Measurements from ENCODE around the gene ACE.

The ACE gene

GRCh38 chr17:63436523-63437110, 40.2 kb upstream of the ACE start:
- no peak overlapping the region for H3K4me3 ChIP-seq
- H3K27ac ChIP-seq = no peak overlapping the region
- H3K4me2 ChIP-seq = peak overlapping the region; percentile 82
- H3K27me3 ChIP-seq = no peaks in the 10 kb centered on the region
- no peaks in the 10 kb centered on the region for H3K36me3 ChIP-seq
- H3K9ac ChIP-seq = no peak overlapping the region
- no peaks in the 10 kb centered on the region for H4K20me1 ChIP-seq
- no peaks in the 10 kb centered on the region for H3K9me3 ChIP-seq
- H3K4me1 ChIP-seq = peaks cover 68% of the 10 kb centered on the region
- TF ChIP-seq Cebpa-rat (IDR thresholded peaks at IDR 0.05) = no peak

DNA sequence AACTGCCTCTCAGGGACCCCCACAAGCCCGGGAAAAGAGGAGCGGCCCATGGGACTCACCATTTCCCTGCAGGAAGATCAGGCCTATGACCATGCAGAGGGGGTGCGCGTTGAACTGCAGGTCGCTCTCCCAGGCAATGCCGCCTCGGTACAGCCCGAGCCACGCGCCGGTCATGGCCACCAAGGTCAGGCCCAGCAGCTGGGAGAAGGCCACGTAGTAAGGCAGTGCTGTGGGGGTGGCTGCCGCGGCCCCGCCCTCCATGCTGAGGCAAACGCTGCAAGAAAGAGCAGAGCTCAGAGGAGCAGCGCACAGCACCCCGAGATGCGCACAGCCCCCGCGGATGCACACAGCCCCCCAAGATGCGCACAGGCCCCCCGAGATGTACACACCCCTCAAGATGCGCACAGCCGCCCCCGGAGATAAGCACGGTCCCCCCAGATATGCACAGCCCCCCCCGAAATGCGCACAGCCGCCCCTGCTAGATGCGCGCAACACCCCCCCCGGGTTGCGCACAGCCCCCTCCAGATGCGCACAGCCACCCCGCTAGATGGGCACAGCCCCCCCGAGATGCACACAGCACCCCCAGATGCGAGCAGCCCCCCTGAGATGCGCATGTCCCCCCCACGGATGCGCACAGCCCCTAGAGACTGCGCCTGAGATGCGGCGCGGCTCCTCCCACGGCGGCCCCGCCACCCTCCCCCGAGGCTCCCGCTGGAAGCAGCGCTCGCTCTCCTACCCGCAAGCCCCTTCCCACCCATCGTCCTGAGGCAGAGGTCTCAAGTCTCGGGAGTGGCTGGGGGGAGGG, 39.4 kb upstream of the ACE start:
- H3K4me1 ChIP-seq = peaks cover 68% of the 10 kb centered on the region

GRCh38 chr17:63438092-63439051, 38.5 kb upstream of the ACE start:
- H3K9ac ChIP-seq = no peak overlapping the region
- H4K20me1 ChIP-seq = peaks cover 11% of the 10 kb centered on the region; the same call in 1 of the 2 replicates
- H3K9me3 ChIP-seq = no peaks in the 10 kb centered on the region
- H3K4me3 ChIP-seq = no peak overlapping the region
- H3K27me3 ChIP-seq = no peaks in the 10 kb centered on the region
- no peaks in the 10 kb centered on the region for H3K36me3 ChIP-seq
- TF ChIP-seq Cebpa-rat (IDR thresholded peaks at IDR 0.05) = no peak
- H3K4me1 ChIP-seq = peaks cover 59% of the 10 kb centered on the region
- peak overlapping the region; percentile 56; the same call in 1 of the 2 replicates for H3K4me2 ChIP-seq
- 0 out of 2 replicates have a peak overlapping the region, but pooled peaks have one; percentile 26 for H3K27ac ChIP-seq

More for the DNA sequence above, 39.4 kb upstream of the ACE start:
- Histone ChIP-seq H4K20me1 (peaks cover 2% of the 10 kb centered on the region; the same call in 1 of the 2 replicates), H3K27me3 (no peaks in the 10 kb centered on the region), H3K36me3 (no peaks in the 10 kb centered on the region), H3K4me3 (no peak overlapping the region), H3K27ac (no peak overlapping the region), H3K9me3 (no peaks in the 10 kb centered on the region), H3K4me2 (0 out of 2 replicates have a peak overlapping the region, but pooled peaks have one; percentile 82), H3K9ac (no peak overlapping the region)
- TF ChIP-seq Cebpa-rat (IDR thresholded peaks at IDR 0.05) = no peak

GRCh38 chr17:63439687-63440086, 37.2 kb upstream of the ACE start:
- no peaks in the 10 kb centered on the region for H3K36me3 ChIP-seq
- H3K9ac ChIP-seq = no peak overlapping the region
- H3K4me2 ChIP-seq = peak overlapping the region; percentile 56
- H3K4me1 ChIP-seq = peaks cover 46% of the 10 kb centered on the region
- H4K20me1 ChIP-seq = peaks cover 11% of the 10 kb centered on the region; the same call in 1 of the 2 replicates
- peaks cover 6% of the 10 kb centered on the region for H3K27me3 ChIP-seq
- no peak overlapping the region for H3K27ac ChIP-seq
- H3K4me3 ChIP-seq = no peak overlapping the region
- H3K9me3 ChIP-seq = no peaks in the 10 kb centered on the region
- TF ChIP-seq Cebpa-rat (IDR thresholded peaks at IDR 0.05) = no peak

GRCh38 chr17:63440127-63440769, 36.6 kb upstream of the ACE start:
- H3K4me2 ChIP-seq = peak overlapping the region; percentile 56
- H3K27me3 ChIP-seq = peaks cover 11% of the 10 kb centered on the region
- peaks cover 11% of the 10 kb centered on the region; the same call in 1 of the 2 replicates for H4K20me1 ChIP-seq
- no peaks in the 10 kb centered on the region for H3K36me3 ChIP-seq
- no peak overlapping the region for H3K9ac ChIP-seq
- peaks cover 40% of the 10 kb centered on the region for H3K4me1 ChIP-seq
- TF ChIP-seq Cebpa-rat (IDR thresholded peaks at IDR 0.05) = no peak
- H3K27ac ChIP-seq = no peak overlapping the region
- H3K4me3 ChIP-seq = no peak overlapping the region
- H3K9me3 ChIP-seq = no peaks in the 10 kb centered on the region

GRCh38 chr17:63440770-63441335, 36.0 kb upstream of the ACE start:
- peaks cover 11% of the 10 kb centered on the region; the same call in 1 of the 2 replicates for H4K20me1 ChIP-seq
- H3K9me3 ChIP-seq = no peaks in the 10 kb centered on the region
- H3K4me3 ChIP-seq = no peak overlapping the region
- TF ChIP-seq Cebpa-rat (IDR thresholded peaks at IDR 0.05) = no peak
- H3K4me1 ChIP-seq = peaks cover 37% of the 10 kb centered on the region
- peaks cover 17% of the 10 kb centered on the region for H3K27me3 ChIP-seq
- no peaks in the 10 kb centered on the region for H3K36me3 ChIP-seq
- H3K9ac ChIP-seq = no peak overlapping the region
- no peak overlapping the region for H3K27ac ChIP-seq
- no peak overlapping the region for H3K4me2 ChIP-seq

DNA sequence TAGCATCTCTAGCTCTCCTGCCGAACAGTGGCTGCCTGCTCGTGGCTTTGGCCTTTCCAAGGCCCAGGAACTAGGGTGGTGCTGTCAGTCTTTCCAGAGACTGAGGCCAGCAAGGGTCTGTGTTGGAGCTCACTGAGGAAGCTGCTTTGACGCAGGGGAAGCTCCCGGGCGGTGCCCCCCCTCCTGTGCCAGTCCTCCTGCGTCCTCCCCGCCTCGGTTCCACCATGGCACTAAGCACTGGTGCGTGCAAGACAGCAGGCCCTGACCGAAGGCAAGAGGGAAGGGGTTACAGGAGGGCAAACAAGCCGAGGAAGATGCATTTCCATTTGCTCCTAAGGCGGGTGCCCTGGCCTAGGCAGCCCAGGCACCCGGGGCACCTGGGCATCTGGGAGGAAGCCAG, 35.2 kb upstream of the ACE start:
- H3K27ac ChIP-seq = no peak overlapping the region
- H3K9ac ChIP-seq = no peak overlapping the region
- H3K36me3 ChIP-seq = no peaks in the 10 kb centered on the region
- H3K9me3 ChIP-seq = no peaks in the 10 kb centered on the region
- peaks cover 11% of the 10 kb centered on the region; the same call in 1 of the 2 replicates for H4K20me1 ChIP-seq
- no peak overlapping the region for H3K4me2 ChIP-seq
- H3K27me3 ChIP-seq = peaks cover 25% of the 10 kb centered on the region
- H3K4me3 ChIP-seq = no peak overlapping the region
- TF ChIP-seq Cebpa-rat (IDR thresholded peaks at IDR 0.05) = no peak
- peaks cover 36% of the 10 kb centered on the region for H3K4me1 ChIP-seq

DNA sequence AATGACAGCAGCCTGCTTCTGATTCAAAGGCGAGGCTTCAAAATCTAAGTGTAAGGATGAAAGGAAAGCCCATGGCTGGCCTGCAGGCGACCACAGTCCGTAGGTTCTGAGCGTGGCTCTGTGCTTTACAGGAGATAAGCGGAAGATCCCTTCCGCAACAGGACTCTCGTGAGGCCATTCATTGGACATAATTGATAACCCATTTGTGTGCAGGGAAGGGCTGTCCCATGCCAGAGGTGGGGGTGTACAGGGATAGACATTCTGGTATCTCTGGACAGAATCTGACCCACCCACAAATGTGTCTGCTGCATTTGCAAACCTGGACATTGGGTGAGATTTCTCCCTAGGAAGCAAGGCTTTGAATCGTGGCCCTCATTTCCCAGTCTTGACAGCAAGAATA, 34.8 kb upstream of the ACE start:
- no peak for TF ChIP-seq Cebpa-rat (IDR thresholded peaks at IDR 0.05)
- Histone ChIP-seq H4K20me1 (peaks cover 11% of the 10 kb centered on the region; the same call in 1 of the 2 replicates), H3K27ac (no peak overlapping the region), H3K36me3 (no peaks in the 10 kb centered on the region), H3K4me2 (no peak overlapping the region), H3K9me3 (no peaks in the 10 kb centered on the region), H3K4me1 (peaks cover 36% of the 10 kb centered on the region), H3K27me3 (peaks cover 30% of the 10 kb centered on the region), H3K4me3 (no peak overlapping the region), H3K9ac (no peak overlapping the region)

Data from BLaER1 (cell line).